Measurements from ENCODE around the gene MACC1. TPM values are rescaled to one million over a fixed set of nuclear protein-coding genes. Genes with fewer than 3 reads are reported as not detected.

MACC1 gene
- total RNA-seq, 2 experiments from 2014 or later, result 0.34 to 0.44 TPM

DNA sequence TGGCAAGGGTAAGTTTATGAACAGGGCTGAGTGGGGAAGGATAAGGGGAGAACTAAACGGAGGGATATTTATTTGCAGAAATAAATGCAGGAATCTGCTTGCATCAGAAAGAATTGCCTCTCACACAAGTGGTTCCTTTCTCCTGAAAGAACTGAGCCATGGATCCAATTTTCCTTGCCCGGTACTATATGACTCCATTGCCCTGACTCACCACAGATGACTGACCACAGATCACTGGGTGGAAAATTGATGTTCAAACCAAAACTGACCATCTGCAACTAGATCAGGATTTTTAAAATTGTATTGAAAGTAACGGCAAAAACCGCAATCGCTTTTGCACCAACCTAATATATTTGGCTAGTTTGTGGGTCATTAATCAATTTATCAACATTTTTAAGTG is 6.2 kb upstream of the MACC1 start:
- no peaks in the 10 kb centered on the region for H3K9me3 Mint-ChIP-seq
- no peak overlapping the region for H3K4me3 Mint-ChIP-seq
- H3K27me3 Mint-ChIP-seq, result no peaks in the 10 kb centered on the region

DNA sequence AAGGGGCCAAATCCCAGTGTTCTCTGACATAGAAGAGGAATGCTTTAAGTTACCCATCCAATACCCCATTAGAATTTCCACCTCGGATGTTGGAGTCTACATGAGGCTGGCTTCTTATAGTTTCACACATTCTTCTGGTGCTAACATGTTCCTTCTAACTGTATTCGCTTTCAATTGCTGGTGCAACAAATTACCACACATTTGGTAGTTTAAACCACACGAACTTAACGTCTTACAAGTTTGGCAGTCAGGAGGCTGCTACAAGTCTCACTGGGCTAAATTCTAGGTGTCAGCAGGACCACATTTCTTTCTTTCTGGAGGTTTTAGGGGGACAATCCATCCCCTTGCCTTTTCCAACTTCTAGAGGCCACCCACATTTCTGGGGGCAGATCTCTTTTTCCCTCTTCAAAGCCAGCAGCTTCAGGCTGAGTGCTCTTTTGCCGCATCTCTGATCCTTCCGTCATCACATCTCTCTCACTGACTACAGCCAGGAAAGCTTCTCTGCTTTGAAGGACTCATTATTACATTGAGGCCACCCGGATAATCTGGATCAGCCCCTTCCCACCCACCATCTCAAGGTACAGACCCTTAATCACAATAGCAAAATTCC is 5.1 kb upstream of the MACC1 start:
- Mint-ChIP-seq H3K27me3 (no peaks in the 10 kb centered on the region), H3K9me3 (no peaks in the 10 kb centered on the region), H3K4me3 (no peak overlapping the region), H3K36me3 (no peaks in the 10 kb centered on the region), H3K27ac (no peak overlapping the region), H3K4me1 (peaks cover 9% of the 10 kb centered on the region)
- POLR2A ChIA-PET, result no interaction called here
- no peak for ATAC-seq (ENCODE audit: low read depth)
- no peak for DNase-seq

More for the DNA sequence above, 6.2 kb upstream of the MACC1 start:
- POLR2A ChIA-PET, result no interaction called here
- DNase-seq, result no peak
- no peak for ATAC-seq (ENCODE audit: low read depth)
- H3K36me3 Mint-ChIP-seq, result no peaks in the 10 kb centered on the region
- no peak overlapping the region for H3K27ac Mint-ChIP-seq
- peaks cover 5% of the 10 kb centered on the region for H3K4me1 Mint-ChIP-seq

DNA sequence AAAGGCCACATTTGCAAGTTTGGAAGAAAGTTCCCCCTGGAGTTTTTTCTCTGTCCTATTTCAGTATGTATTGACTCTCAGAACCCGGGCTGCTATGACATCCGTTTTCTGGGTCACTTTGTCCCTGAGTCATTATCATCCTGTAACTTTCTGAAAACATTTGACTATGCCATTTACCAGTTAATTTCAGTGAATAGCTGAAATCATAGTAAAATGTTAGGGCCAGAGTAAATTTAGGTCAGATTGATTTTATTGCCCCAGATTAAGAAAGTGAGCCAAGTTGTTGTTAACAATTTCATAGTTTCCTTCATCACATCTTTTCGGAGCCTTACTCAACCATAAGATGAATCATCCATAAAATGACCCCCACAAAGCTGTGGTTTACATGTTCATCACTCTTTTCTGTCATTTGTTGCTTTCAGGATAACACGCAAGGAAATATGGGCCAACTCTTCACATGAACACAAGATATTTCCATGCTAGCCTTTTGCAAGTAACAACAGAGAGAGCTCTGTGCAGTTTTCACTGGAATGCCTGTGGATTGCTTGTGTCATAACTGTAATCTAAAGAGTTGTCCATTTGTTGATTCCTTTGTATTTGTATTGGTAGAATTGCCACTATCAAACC is 3.9 kb upstream of the MACC1 start:
- Mint-ChIP-seq H3K36me3 (no peaks in the 10 kb centered on the region), H3K27ac (no peak overlapping the region), H3K4me1 (peaks cover 10% of the 10 kb centered on the region), H3K9me3 (no peaks in the 10 kb centered on the region), H3K27me3 (no peaks in the 10 kb centered on the region), H3K4me3 (no peak overlapping the region)
- no peak for DNase-seq
- POLR2A ChIA-PET, result no interaction called here
- no peak for ATAC-seq (ENCODE audit: low read depth)

DNA sequence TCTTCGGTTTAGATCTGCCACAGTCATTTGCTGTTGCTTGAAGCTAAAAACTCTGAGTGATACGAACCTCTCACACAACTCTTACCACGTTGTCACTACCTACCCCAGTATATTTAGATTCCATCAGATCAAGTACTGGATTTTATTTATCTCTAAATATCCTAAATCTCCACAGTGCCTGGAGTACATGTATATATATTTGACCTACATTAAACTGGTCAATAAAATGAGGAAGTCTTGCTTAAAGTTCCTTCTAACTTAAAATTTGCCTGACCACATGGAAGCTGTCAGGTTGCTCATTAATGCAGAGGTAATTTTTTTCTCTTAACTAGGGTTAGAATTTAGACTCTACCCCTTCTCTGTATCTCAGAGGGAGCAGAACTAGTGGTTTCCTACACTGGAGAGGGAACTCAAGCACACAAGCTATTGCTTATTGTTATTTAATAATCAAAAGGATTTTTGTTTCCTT is 3.1 kb upstream of the MACC1 start:
- POLR2A ChIA-PET, result no interaction called here
- DNase-seq, result no peak
- H3K4me1 Mint-ChIP-seq, result peaks cover 8% of the 10 kb centered on the region
- H3K36me3 Mint-ChIP-seq, result no peaks in the 10 kb centered on the region
- no peaks in the 10 kb centered on the region for H3K9me3 Mint-ChIP-seq
- no peak overlapping the region for H3K4me3 Mint-ChIP-seq
- ATAC-seq (ENCODE audit: low read depth), result no peak
- H3K27me3 Mint-ChIP-seq, result no peaks in the 10 kb centered on the region
- no peak overlapping the region for H3K27ac Mint-ChIP-seq

DNA sequence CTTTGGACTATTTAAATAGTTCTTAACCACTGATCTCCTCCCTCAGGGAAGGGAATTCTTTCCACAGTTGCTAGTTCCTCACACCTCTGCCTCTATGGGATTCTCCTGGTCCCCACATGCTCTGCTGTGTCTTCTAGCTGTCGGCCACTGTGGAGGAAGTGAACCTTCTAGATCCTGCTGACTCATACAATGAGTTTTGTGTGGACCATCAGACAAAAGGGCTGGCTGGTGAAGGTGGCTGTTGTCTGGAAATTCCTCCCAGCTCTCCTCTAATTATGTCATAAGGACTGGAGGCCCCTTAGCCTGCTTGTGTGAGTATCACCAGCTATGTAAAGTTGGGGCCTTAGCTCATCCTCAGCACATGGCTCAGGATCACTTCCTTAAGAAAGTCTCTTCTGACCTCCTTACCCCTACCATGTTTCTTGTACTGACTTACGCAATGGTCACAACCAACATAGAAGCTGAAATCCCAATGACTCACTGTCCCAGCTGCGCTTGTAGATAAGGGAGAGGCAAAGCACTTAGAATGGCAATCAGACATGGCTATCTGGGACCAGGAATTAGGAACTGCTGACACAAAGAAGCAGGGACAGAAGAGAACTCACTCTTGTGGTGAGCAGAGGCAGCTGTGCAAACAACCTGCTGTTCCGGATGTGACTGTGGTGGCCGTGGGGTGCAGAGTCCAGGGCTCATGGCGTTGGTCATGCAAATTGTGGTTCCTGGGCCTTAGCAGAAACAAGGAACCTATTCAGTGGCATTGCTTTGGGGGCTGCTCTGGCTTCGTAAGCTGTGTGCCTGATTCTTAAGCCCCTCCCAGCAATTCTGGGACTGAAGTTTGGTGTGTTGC is 2.5 kb upstream of the MACC1 start:
- Mint-ChIP-seq H3K4me1 (peaks cover 8% of the 10 kb centered on the region), H3K27me3 (peaks cover 2% of the 10 kb centered on the region), H3K36me3 (no peaks in the 10 kb centered on the region), H3K9me3 (no peaks in the 10 kb centered on the region), H3K27ac (peak overlapping the region; percentile 27), H3K4me3 (peak overlapping the region; percentile 11)
- ATAC-seq (ENCODE audit: low read depth), result peak; percentile 41
- peak; percentile 26 for DNase-seq
- POLR2A ChIA-PET, result no interaction called here

DNA sequence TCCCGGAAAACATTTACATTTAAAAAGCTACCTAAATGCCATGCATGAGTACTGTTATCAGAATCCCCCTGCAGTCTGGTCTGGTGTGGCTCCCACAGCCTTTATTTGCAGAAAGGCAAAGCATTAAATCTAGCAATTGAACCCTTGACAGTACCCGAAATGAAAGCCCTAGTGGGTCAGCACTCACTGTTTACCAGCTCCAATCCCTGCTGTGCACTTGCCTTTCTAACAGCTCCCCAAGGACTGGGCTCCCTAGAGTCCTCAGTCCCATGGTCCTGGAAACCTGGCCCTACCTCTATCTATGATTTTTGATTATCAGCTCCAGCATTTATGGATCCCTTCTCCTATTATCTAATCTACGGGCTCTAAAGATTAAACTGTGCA is 1.9 kb upstream of the MACC1 start:
- DNase-seq (no peak), ATAC-seq (ENCODE audit: low read depth) (no peak)
- Mint-ChIP-seq H3K9me3 (no peaks in the 10 kb centered on the region), H3K4me1 (peaks cover 8% of the 10 kb centered on the region), H3K27me3 (peaks cover 2% of the 10 kb centered on the region), H3K27ac (no peak overlapping the region), H3K4me3 (no peak overlapping the region), H3K36me3 (no peaks in the 10 kb centered on the region)
- POLR2A ChIA-PET, result no interaction called here

DNA sequence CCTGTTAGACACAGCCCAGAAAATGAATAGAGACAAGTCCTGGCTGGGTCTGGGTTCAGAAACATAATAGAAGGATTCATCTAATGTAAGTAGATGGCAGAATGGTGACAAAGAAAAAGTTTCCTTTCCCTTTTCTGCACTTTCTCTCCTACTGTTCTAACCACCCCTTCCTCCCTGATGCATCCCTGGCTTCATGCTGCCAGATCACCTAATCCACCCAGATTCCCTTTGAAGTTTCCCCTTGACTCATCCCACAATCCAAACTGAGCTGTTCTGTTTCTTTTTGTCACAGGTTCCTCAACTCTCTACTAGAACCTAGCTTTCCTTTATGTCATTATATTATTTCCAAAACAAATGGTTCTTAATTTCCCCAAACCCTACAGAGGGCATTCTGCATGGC is 1.1 kb upstream of the MACC1 start:
- ATAC-seq (ENCODE audit: low read depth) (no peak), DNase-seq (no peak)
- Mint-ChIP-seq H3K27ac (no peak overlapping the region), H3K36me3 (no peaks in the 10 kb centered on the region), H3K4me1 (peaks cover 8% of the 10 kb centered on the region), H3K9me3 (no peaks in the 10 kb centered on the region), H3K4me3 (no peak overlapping the region), H3K27me3 (peaks cover 2% of the 10 kb centered on the region)
- POLR2A ChIA-PET, result no interaction called here

DNA sequence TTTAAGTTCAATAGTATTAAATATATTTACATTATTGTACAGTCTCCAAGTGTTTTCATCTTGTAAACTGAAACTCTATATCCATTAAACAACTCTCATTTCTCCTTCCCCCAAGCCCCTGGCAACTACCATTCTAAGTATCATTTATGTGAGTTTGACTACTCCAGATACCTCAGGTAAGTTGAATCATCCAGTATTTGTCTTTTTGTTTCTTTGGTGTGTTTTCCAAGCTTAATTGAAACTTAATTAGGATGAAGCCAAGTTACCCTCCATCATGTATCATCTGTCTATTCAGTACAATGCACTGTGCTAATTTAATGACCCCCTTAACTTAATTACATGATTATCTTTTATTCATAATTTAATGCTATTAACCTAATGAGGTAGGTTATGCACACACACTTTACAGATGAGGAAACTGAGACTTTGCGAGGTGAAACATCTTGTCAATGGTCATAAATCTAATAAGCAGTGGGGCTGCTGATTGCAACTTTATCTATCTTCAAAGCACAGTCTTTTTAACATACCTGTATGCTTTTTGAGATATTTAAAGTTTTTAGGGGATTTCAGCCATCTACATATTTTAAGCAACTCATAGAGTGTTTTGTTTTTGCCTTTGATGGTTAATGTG is 663 bp downstream of the MACC1 start:
- Mint-ChIP-seq H3K27me3 (peaks cover 2% of the 10 kb centered on the region), H3K9me3 (no peaks in the 10 kb centered on the region), H3K27ac (no peak overlapping the region), H3K36me3 (no peaks in the 10 kb centered on the region), H3K4me1 (peaks cover 8% of the 10 kb centered on the region), H3K4me3 (no peak overlapping the region)
- ATAC-seq (ENCODE audit: low read depth) (no peak), DNase-seq (no peak)
- POLR2A ChIA-PET, result no interaction called here

DNA sequence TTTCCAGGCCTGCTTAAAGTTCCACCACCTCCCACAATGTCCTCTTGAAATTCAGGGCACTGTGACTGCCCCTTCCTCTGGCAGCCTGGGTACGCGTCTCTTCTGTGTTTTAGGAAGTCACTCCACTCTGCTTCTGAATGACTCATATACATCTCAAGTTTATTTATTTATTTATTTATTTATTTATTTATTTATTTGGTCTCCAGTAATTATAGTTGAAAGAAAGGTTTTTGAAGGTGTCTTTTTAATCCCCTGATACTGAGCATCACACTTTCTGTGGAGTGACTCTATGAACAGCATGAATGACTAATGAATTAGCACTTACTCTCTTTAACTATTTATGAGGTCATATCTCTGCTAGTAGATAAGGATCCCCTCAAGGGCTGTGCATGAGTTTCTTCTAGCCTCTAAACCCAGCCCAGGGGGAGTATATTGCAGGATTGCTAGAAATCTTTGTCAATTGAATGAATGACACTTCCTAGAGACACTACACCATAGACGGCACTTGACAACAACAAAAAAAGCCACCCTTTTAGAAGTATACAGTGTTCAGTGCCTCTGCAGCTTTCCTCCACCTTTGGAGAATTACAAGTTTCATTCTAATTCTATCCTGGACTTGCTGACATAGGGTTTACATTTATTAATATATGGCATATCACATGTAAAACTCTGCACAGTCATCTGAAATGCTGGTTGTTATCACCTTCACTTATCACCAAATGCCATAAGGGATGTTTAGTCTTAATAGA is 2.1 kb downstream of the MACC1 start:
- H3K27me3 Mint-ChIP-seq, result peaks cover 2% of the 10 kb centered on the region
- DNase-seq (no peak), ATAC-seq (ENCODE audit: low read depth) (no peak)
- POLR2A ChIA-PET, result no interaction called here
- H3K4me3 Mint-ChIP-seq, result no peak overlapping the region
- peaks cover 8% of the 10 kb centered on the region for H3K4me1 Mint-ChIP-seq
- peaks cover 3% of the 10 kb centered on the region for H3K9me3 Mint-ChIP-seq
- peaks cover 2% of the 10 kb centered on the region for H3K36me3 Mint-ChIP-seq
- no peak overlapping the region for H3K27ac Mint-ChIP-seq

DNA sequence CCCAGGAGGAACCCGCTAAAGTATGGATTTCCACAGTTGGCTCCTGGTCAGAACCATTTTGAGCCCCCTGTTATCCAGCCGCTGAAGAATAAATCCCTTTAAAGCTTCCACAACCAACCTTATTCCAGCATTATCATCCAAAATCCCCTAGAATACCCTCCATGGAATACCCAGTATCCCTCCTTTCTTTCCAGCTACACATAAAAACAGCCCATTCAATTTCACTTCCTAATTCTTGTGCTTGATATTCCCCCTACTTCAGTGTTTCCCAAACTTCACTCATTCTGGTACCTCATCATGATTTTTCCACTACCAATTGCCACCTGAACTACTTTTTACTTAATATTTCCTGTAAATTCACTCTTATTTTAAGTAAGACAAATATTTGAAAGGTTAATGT is 3.1 kb downstream of the MACC1 start:
- peaks cover 3% of the 10 kb centered on the region for H3K9me3 Mint-ChIP-seq
- peaks cover 2% of the 10 kb centered on the region for H3K36me3 Mint-ChIP-seq
- no peak for ATAC-seq (ENCODE audit: low read depth)
- H3K27me3 Mint-ChIP-seq, result peaks cover 2% of the 10 kb centered on the region
- H3K4me1 Mint-ChIP-seq, result peaks cover 4% of the 10 kb centered on the region
- no peak overlapping the region for H3K4me3 Mint-ChIP-seq
- DNase-seq, result no peak
- H3K27ac Mint-ChIP-seq, result no peak overlapping the region
- POLR2A ChIA-PET, result no interaction called here

DNA sequence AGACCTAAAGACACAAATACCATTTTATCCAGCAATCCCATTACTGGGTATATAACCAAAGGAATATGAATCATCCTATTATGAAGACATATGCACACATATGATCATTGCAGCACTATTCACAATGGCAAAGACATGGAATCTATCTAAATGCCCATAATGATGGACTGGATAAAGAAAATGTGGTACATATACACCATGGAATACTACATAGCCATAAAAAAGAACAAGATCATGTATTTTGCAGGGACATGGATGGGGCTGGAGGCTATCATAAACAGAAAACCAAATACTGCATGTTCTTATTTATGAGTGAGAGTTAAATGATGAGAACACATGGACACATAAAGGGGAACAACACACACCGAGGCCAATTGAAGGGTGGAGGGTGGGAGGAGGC is 3.8 kb downstream of the MACC1 start:
- Mint-ChIP-seq H3K36me3 (peaks cover 2% of the 10 kb centered on the region), H3K4me1 (peaks cover 4% of the 10 kb centered on the region), H3K4me3 (no peak overlapping the region), H3K27ac (no peak overlapping the region), H3K9me3 (peaks cover 4% of the 10 kb centered on the region), H3K27me3 (peaks cover 2% of the 10 kb centered on the region)
- DNase-seq (no peak), ATAC-seq (ENCODE audit: low read depth) (no peak)
- POLR2A ChIA-PET, result no interaction called here

DNA sequence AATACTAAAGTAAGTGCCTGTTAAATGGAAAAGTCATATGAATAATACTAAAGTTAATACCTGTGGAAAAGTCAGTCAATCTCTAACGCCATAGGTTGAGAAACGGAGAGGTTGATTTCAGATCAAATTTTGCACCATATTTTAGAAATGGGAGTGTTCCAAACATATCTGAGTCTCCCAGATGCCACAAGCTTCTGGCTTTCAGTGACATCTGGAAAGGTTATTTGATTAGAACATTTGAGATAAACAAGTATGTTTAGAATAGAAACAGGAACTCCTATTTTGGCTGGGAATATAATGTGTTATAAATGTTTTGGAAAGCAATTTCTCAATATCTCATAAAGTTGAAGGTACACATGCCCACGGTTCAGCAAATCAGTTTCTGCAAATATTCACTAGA is 5.8 kb downstream of the MACC1 start:
- H3K9me3 Mint-ChIP-seq, result peaks cover 8% of the 10 kb centered on the region
- H3K4me3 Mint-ChIP-seq, result no peak overlapping the region

DNA sequence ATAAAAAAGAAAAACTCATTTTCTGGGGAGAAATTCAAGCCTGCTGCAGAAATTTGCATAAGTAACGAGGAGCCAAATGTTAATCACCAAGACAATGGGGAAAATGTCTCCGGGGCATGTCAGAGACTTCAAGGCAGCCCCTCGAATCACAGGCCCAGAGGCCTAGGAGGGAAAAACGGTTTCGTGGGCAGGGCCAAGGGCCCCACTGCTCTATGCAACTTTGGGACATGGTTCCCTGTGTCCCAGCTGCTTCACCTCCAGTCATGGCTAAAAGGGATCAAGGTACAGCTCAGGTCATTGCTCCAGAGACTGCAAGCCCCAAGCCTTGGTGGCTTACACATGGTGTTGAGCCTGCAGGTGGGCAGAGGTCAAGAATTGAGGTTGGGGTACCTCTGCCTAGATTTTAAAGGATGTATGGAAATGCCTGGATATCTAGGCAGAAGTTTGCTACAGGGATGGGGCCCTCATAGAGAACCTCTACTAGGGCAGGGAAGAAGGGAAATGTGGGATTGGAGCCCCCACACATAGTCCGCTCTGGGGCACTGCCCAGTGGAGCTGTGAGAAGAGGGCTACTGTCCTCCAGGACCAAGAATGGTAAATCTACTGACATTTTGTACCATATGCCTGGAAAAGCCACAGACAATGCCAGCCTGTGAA is 8.4 kb downstream of the MACC1 start:
- Mint-ChIP-seq H3K4me3 (no peak overlapping the region), H3K9me3 (peaks cover 8% of the 10 kb centered on the region), H3K4me1 (no peaks in the 10 kb centered on the region), H3K36me3 (peaks cover 2% of the 10 kb centered on the region), H3K27ac (no peak overlapping the region), H3K27me3 (no peaks in the 10 kb centered on the region)
- DNase-seq (no peak), ATAC-seq (ENCODE audit: low read depth) (no peak)
- POLR2A ChIA-PET, result no interaction called here

More for the DNA sequence above, 5.8 kb downstream of the MACC1 start:
- peaks cover 2% of the 10 kb centered on the region for H3K36me3 Mint-ChIP-seq
- no peak for ATAC-seq (ENCODE audit: low read depth)
- H3K4me1 Mint-ChIP-seq, result no peaks in the 10 kb centered on the region
- peaks cover 2% of the 10 kb centered on the region for H3K27me3 Mint-ChIP-seq
- no peak overlapping the region for H3K27ac Mint-ChIP-seq
- POLR2A ChIA-PET, result no interaction called here
- no peak for DNase-seq
